ENCODE results near the gene ABCB11.

Gene ABCB11

DNA sequence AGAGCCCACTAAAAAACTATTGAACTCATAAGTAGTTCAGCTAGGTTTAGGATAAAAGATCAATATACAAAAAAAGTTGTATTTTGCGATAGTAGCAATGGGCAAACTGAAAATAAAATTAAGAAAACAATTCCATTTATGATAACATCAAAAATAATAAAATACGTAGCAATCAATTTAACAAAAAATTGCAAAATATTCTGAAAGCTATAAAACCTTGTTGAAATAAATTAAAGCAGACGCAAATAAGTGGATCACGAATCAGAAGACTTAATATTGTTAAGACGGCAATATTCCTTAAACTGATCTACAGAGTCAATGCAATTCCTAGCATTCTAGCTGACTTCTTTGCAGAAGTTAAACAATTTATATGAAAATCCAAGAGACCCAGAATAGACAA, 24.5 kb downstream of the ABCB11 start:
- no peak for DNase-seq

DNA sequence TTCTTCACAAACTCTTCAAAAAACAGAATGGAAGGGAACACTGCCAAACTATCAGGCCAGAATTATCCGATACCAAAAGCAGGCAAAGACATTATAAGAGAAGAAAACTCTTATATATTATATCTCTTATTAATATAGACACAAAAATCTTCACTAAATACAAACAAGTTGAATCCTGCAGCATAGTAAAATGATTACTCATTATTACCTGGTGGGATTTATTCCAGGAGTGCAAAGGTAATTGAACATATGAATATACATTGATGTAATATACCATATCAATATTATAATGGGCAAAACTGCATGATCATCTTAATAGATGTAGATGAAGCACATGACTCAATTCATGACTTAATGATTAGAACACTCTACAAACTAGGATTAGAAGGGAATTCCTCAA, 25.1 kb downstream of the ABCB11 start:
- DNase-seq: no peak

DNA sequence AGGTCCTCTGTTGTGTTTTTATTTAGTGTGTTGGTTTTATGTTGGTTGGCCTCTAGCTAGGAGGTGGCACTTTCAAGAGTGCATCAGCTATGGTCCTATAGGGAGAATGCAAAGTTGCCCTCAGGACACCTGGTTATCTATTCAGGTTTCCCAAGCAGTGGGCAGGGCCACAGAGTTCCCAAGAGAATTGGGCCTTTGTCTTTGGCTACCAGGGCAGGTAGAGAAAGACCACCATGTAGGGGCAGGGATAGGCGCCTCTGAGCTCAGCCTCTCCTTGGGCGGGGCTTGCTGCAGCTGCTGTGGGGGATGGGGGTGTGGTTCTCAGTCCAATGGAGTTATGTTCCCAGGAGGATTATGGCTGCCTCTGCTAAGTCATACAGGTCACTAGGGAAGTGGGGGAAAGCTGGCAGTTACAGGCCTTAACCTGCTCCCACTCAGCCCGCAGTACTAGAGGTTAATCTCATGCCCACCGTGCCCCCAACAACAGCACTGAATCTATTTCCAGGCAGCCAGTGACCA, 26.0 kb downstream of the ABCB11 start:
- no peak for DNase-seq

DNA sequence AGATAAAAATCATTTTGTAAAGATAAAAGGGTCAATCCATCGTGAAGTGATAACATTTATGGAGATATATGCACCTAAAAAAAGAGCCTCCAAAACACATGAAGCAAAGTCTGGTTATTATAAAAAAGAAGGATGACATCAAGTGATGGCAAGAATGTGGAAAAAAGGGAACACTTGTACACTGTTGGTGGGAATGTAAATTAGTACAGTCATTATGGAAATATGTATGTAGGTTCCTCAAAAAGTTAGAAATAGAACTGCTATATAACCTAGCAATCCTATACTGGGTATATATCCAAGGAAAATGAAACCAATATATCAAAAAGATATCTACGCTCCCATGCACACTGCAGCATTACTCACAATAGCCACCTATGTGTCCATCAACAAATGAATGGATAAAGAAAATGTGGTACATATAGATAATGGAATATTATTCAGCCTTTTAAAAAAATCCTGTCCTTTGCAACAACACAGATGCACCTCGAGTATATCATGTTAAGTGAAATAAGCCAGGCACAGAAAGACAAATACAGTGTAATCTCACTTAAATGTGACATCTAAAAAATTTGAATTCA, 28.9 kb downstream of the ABCB11 start:
- no peak for DNase-seq

DNA sequence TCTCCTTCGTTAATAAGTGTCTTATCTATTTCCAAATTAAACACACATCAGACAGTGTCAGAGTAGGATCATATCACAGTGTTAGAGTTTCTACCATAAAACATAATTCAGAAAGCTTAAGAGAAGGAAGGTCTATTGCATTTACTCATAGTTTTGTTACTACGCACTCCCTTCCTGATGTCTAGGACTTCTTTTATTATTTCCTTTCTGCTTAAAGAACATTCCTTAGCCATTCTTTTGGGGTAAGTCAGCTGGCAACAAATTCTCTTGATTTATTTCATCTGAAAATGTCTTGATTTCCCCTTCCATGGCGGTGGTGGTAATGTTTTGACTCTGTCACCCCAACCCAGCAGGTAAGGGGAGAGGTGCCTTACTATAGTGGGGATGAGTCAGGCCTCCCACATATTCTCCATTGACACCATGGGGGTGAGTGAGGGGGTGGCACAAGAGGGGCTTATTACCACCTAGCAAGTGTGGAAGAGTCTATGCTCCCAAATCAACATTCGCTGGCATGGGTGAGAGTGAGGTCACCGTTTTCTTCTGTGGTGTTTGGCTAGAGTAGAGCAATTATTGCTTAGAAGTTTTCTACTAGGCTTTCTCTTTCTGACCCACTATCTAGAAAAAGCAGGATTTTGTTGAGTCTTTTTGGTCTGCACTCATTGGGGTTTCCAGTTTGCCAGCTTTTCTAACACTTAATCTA, 29.9 kb downstream of the ABCB11 start:
- no peak for DNase-seq

DNA sequence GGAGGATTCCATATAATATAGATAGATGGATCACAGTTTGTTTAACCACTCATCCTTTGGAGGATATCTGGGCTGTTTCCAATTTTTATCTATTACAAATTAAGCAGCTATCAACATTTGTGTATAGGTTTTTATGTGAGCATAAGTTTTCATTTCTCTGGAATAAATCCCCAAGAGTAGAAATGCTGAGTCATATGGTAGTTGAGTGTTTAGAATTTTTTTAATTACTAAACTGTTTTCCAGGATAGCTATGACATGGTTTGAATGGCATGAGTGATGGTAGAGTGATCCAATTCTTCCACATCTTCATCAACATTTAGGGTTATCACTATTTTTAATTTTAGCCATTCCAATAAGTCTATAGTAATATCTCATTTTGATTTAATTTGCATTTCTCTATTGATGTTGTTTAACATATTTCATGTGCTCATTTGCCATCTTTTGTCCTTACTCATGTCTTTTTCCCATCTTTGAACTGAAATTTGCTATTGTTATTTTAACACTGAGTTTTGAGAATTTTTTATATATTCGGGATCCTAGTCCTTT, 31.4 kb downstream of the ABCB11 start:
- DNase-seq: no peak

DNA sequence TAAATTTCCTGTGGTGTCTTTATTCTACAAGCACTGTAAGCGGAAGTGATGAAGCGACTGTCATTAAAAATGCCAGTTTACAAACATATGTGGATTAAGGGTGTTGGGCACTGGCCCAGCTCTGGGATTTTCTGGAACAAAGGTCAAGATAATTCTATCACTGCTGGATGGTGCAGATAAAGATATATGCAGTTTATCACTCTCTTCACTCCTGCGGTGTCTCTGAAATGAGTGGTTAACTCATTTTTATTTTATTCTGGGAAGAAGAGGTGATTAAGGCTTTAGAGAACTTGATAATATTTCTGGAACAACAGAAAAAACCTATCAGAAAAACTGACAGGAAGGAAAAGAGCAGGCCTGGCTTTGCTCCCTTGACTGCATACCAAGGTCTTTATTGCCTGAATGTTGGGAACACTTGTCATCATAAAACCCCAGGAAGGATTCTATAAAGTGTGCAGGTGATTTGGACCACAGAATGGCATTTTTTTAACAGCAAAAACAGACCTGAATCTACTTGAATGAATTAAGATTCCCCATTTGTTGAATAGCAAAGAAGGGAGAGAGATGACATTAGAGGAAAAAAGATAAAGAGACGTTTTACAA, 32.4 kb downstream of the ABCB11 start:
- no peak for DNase-seq

DNA sequence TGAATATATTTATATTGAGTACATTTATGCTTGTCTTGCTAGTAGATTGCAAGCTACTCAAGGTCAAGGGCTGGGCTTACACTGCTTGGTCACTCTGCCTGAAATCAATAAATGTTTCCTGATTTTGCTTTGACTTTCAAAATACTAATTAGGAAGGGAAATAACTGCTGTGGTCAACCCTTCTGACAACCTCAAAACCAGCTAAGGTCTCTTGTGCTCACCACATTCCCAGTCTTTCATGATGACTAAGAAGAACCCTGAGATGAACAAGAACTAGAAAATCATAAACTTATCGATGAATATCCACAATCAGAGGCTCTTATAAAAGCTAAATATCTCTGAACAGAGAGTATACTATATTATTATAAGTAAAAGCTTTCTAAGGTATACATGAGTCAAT, 33.3 kb downstream of the ABCB11 start:
- no peak for DNase-seq

DNA sequence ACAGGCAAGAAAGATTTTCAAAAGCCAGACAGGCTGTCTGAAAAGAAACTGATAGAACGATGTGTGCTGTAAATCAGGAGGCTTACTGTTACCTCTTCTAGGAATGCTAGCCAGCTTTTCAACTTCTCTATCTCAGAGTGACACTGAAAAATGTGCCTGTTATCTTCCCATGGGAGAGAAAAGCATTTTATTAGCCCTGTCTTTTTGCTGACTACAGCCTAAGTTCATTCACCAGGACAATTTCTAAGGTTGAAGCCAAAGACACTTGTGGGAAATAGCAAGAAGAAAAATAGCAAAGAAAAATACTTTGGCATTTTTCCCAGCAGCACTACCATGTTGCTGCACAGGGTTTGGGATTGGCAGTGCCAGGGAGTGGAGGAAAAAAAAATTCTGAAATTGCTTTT, 34.0 kb downstream of the ABCB11 start:
- no peak for DNase-seq

DNA sequence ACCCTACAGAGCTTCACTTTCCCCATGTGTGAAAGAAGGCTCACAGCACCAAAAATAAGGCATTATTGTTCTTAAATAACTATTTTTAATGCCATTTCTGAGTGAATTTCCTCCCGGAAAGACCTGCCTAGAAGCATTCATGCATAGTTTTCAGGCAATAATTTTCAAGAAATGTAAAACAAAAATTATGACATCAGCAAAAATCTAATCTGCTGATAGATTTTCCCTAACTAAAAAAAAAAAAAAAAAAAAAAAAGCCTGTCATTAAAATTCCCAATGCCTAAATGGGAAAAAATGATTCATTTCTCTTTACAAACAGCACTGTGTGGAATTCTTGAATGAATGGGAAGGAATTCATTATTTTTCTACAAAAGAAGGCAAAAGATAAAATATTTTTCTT, 35.4 kb downstream of the ABCB11 start:
- no peak for DNase-seq

DNA sequence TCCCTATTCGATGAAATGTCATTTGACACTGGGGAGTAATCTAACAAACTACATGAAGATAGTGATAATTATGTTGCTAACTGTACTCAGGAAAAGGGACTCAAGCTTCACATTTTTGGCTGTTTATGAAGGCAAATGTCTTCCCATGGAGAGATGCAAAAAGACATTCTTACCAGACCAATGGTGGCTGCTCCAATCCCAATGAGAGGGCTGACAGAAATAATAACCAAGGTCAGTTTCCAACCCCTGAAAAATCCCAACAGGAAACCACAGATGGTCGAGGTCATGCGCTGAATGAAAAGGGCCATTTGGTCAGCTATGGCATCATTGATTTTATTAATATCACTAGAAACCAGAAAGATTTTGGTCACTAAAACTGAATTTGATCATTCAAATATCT, 37.6 kb downstream of the ABCB11 start:
- DNase-seq: no peak

DNA sequence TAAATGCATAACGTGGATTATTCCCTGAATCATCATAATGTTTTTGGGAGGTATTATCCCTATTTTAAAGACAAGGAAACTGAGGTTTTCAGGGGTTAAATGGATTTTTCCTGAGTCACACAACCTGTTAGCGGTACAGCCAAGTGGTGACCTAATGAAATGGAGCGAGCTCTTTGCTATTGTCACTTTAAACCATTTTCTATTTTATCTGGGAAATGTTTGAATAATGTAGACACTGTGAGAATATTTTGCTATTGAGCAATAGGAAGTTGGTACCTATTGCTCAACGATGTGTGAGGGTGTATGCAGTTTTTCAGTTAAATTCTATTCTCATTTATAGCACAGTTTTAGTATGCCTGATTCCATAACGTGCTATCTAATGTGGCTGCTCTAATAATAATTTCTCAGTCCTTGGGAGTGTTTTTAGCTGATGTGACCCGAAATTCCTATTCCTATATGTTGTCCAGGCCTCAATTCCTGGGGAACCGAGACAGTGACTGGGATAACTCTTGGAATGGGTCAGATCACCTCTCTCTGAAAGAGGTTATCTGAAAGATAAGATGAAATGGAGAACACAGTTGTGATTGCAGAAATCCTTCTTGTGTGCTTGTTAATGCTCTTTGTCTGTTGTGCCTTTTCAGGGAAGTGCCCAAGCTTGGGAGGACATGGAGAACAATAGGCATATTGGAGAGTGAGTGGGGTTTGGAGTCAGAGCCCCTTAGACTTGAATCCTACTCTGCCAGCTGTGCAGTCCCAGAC, 38.4 kb downstream of the ABCB11 start:
- DNase-seq: no peak

DNA sequence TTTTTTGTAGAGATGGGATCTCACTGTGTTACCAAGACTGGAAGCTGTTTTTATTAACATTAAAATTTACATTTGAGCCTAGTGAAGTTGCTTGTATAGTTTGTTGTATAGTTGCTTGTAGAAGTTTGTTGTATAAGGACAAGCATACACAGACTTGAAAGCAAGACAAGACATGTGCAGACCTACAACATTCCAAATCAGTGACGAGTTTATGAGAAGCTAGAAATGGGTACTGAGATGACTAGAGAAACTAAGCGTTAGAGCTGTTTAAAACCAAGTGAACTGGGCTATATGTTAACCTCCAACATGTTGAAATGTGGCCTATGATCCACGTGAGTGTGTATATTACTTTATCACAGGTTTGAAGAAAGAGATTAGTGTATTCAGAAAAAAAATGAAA, 39.1 kb downstream of the ABCB11 start:
- DNase-seq: no peak

DNA sequence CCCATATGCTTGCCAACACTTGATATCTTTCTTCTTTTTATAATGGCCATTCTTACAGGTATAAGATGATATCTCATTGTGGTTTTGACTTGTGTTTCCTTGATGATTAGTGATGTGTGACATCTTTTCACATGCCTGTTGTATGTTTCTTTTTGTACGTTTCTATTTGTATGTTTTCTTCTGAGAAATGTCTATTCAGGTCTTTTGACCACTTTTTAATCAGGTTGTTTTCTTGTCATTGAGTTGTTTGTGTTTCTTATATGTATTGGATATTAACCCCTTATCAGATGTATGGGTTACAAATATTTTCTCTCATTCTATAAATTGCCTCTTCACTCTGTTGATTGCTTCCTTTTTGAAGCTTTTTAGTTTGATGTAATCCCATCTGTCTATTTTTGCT, 42.4 kb downstream of the ABCB11 start:
- DNase-seq: no peak

DNA sequence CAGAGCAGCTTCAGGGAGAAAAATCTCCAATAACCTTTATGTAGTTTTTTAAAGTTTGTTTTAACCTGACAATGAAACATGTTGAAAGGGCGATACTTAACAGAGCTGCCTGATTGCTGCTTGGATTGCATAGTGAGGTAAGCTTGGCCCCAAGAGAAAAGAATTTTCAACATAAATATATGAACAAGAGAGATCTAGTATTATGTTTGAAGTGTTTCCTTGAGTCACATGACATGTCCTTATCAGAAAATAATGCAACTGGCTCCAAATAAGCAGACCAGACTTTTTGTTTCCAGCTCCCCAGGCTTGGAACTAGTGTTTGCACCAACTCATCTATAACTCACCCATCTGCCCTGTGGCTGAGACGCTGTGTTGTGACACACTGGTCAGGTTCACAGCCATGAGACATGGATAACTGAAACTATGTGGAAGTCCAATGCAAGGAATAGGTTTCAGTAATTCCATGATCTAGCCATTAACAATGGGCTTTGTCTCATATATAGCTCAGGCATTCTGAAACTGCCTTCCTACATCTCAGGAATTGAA, 44.7 kb downstream of the ABCB11 start:
- DNase-seq: no peak

DNA sequence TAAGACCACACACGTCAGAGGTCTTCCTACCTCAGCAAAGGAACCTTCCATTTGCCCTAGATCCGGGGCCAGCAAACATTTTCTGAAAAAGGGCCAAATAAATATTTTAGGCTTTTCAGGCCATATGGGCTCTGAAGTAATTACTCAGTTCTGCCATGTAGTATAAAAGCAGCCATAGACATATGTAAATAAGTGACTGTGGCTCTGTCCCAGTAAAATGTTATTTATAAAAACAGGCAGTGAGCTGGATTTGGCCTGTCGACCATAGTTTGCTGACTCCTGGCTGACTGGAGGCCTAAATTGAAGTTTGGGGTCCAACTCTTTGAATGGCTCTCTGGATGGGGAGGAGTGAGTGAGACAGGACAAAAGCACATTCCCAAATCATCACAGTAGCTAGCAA, 49.5 kb downstream of the ABCB11 start:
- no peak for DNase-seq

DNA sequence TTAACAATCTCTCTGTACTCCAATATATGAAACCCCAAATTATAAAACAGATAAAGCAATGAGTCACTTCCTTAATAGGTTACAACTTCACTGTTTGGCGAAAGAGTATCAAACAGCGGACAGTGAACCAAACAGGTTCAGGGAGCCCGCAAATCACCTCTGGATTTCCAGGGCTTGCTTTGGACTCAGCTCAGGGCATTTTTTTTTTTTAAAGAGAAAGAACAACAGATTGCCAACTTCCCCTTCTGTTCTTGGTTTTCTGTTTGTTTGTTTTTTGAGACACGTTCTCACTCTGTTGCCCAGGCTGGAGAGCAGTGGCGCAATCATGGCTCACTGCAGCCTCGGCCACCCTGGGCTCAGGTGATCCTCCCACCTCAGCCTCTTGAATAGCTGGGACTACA, 52.7 kb downstream of the ABCB11 start:
- no peak for DNase-seq

DNA sequence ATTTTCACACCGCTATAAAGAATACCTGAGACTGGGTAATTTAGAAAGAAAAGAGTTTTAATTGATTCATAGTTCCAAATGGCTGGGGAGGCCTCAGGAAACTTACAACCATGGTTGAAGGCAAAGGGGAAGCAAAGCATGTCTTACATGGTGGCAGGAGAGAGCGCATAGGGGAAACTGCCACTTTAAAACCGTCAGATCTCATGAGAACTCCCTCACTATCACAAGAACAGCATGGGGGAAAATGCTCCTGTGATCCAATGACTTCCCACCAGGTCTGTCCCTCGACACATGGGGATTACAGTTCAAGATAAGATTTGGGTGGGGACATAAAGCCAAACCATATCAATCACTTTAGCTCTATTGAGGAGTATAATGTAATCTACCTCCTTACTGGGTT, 53.5 kb downstream of the ABCB11 start:
- no peak for DNase-seq

DNA sequence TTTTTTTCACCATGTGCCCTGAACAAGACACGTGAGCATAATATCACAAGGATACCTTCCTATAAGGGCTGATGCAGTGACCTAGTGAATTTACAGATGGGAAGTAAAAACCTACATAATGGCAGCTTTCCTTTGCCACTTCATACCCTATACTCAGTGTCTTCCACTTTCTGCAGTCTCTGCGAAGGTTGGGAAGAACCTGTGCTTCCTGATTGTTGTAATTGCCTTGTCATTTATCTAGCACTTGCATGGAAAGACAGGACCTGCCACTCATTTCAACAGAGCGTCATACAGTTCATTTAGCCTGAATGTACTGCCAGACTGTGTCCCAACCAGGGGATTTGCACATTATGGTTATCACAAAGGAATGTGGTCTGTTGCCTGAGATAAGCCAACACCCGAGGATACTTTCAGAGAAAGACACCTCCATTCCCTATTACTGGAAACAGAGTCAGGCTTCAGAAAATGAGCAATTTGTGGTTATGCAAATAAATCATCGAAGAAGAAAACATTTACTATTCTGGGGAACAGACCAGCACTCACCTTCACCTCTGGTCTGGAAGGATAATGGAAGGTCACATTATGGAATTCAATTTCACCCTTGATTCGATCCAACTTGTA, 55.0 kb downstream of the ABCB11 start:
- no peak for DNase-seq

DNA sequence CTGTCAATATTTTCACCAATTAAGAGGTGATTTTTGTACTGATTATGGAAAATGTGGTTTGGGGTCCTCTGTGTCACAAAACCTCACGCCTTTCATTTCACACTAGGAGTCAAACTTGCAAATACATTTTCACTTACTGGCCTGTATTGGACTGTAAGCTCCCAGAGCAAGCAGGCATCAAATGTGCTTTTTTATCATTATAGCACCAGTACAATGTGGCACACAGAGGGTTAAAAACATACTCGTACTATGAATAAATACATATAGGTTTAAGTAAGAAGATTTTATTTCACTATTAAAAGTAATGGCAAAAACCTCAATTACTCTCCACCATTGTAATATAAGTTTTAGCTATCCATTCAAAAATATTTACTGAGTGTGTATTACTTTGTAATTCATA, 56.7 kb downstream of the ABCB11 start:
- DNase-seq: no peak

DNA sequence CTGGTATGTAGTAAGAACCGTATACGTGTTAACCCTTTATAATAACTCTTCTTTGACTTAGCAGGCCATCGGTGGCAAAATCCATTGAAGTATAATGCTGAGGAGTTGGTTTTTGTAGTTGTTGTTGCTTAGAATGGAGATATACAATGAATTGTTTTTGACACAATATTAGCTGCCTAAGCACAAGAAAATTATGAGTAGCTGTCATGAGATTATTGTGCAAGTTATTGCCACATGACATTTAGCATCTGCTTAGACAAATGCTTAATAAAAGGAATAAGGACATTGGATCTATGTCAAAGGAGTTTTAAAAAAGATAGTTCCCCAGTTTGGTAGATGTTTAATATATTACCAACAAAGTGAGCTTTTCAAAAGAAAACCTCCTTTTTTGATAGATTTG, 59.9 kb downstream of the ABCB11 start:
- DNase-seq: no peak

DNA sequence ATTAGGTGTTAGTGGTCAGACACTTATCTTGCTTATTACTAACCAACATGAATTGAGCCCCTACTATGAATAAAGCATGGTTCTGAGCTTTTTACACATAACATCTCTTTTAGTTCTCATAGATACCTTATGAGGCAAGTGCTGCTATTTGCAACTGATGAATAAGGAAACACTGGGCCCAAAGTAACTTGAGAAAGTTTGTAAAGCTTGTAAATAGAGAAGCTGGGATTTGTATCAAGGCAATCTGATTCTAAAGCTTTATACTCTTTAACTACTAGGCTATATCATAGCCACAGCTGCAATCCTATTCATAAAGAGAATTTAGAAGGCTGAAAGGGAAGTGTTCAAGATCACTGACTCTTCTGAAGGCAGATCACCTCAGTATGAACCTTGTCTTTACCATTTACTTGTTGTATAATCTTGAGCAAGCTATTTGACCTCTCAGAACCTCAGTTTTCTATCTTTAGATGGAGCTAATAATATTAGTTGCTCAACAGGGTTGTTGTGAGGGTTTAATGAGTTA, 60.4 kb downstream of the ABCB11 start:
- no peak for DNase-seq
